Stomach (tissue), 9 donors: ENCODE data around the gene ATXN10. TPM values are rescaled to one million over a fixed set of nuclear protein-coding genes. Genes with fewer than 3 reads are reported as not detected.

Experiments used
- DNase-seq, 2 donors: peaks; one replicate each; pipeline versions ENCODE4 v3.0.0 to v3.0.0-alpha.2; 2013 to 2019
- H3K27ac ChIP-seq, 5 donors: fragments of 200-600 bp in 4 of 5; sonication (generic) in 4 of 5; one replicate each; pipeline ENCODE4 v1.5.1; 2013 to 2019; ENCODE audit warnings: mild to moderate bottlenecking in 1 of 5, moderate library complexity in 1 of 5
- H3K27me3 ChIP-seq, 3 donors: fragments of 200-600 bp; sonication (generic); one replicate each; pipeline ENCODE4 v1.5.1; 2017 to 2019; ENCODE audit warnings: mixed run types in 1 of 3
- H3K36me3 ChIP-seq, 4 donors: fragments of 200-600 bp; sonication (generic); 1 replicate in 3 of 4; 2 replicates in 1 of 4; pipeline ENCODE4 v1.5.1; 2016 to 2019
- H3K4me1 ChIP-seq, 4 donors: fragments of 200-600 bp; sonication (generic); one replicate each; pipeline ENCODE4 v1.5.1; 2016 to 2019
- H3K4me3 ChIP-seq, 4 donors: fragments of 200-600 bp; sonication (generic) in 3 of 4; one replicate each; pipeline ENCODE4 v1.5.1; 2016 to 2019; ENCODE audit warnings: mild to moderate bottlenecking in 1 of 4
- H3K9me3 ChIP-seq, 4 donors: fragments of 200-600 bp; sonication (generic); one replicate each; pipeline ENCODE4 v1.5.1; 2016 to 2019
- EP300 ChIP-seq: sonication (generic); formaldehyde crosslinking; IDR thresholded peaks from one replicate; pipeline ENCODE4 v1.6.1; 2017; ENCODE audit warnings: antibody characterized with exemption
- POLR2A ChIP-seq, 4 donors: fragments of 450-650 bp; IDR thresholded peaks; one replicate each; pipeline ENCODE4 v1.6.1; 2016; ENCODE audit warnings: antibody characterized with exemption in 4 of 4, control low read depth in 2 of 4, mild to moderate bottlenecking in 1 of 4, moderate library complexity in 1 of 4
- POLR2AphosphoS5 ChIP-seq, 3 donors: sonication (generic); formaldehyde crosslinking; IDR thresholded peaks; one replicate each; pipeline ENCODE4 v1.6.1; 2016; ENCODE audit warnings: antibody characterized with exemption in 3 of 3
- WGBS, 5 donors: extraction: QIAGEN DNeasy Blood & Tissue Kit in 3 of 5; methylation state at CpG; one replicate each; pipeline versions ENCODE4 v1.1.5 to v1.1.7; 2013 to 2018; 5-methylcytosine and 5-hydroxymethylcytosine counted together
- intact Hi-C: fragments of 100-400 bp; cut with DNase I; formaldehyde crosslinking; loops from one replicate; pipeline ENCODE4 v1.15.1; 2023; ENCODE audit warnings: low total_unique reads
- polyA plus RNA-seq, 3 donors: library from polyadenylated mRNA; stranded (reverse); fragments of 200-250 nt; gene quantifications; one replicate each; pipeline ENCODE4 v1.2.3, GENCODE V29; 2013
- total RNA-seq, 5 donors: library from RNA; depleted of rRNA; stranded (reverse); fragments of >200 nt; gene quantifications; one replicate each; pipeline versions ENCODE4 v1.1.0 to v1.2.3, GENCODE V29; 2014 to 2016
- TF ChIP-seq, protein P1 (sequence below), 7 experiments: fragments of 450-650 bp in 4 of 7; fragments of 200-600 bp in 3 of 7; sonication (generic) in 3 of 7; IDR thresholded peaks; one replicate each; pipeline ENCODE4 v1.5.1; 2016 to 2019; ENCODE audit warnings: antibody characterized with exemption in 7 of 7, control low read depth in 2 of 7, mild to moderate bottlenecking in 1 of 7
- donor health status: healthy with polysubstance abuse.
- donor health status: Bipolar disorder and iron deficiency.
- donor health status: healthy.

Gene ATXN10
- total and polyA plus RNA-seq, 8 donors = 36.5 to 171 (median 89.4) TPM

- Histone ChIP-seq H3K4me3 (no peak overlapping the region), H3K27me3 (peaks cover 0 to 74% (median 4%) of the 10 kb centered on the region in 3 donors), H3K27ac (no peak overlapping the region), H3K4me1 (peaks cover 8 to 29% (median 12%) of the 10 kb centered on the region in 4 donors), H3K36me3 (no peaks in the 10 kb centered on the region), H3K9me3 (no peaks in the 10 kb centered on the region)
- TF ChIP-seq EP300 (no peak), POLR2AphosphoS5 (IDR thresholded peaks at IDR 0.05) (no peak), POLR2A (IDR thresholded peaks at IDR 0.05) (no peak)
- TF ChIP-seq, protein P1, sequence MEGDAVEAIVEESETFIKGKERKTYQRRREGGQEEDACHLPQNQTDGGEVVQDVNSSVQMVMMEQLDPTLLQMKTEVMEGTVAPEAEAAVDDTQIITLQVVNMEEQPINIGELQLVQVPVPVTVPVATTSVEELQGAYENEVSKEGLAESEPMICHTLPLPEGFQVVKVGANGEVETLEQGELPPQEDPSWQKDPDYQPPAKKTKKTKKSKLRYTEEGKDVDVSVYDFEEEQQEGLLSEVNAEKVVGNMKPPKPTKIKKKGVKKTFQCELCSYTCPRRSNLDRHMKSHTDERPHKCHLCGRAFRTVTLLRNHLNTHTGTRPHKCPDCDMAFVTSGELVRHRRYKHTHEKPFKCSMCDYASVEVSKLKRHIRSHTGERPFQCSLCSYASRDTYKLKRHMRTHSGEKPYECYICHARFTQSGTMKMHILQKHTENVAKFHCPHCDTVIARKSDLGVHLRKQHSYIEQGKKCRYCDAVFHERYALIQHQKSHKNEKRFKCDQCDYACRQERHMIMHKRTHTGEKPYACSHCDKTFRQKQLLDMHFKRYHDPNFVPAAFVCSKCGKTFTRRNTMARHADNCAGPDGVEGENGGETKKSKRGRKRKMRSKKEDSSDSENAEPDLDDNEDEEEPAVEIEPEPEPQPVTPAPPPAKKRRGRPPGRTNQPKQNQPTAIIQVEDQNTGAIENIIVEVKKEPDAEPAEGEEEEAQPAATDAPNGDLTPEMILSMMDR (IDR thresholded peaks at IDR 0.05) = no peak
- intact Hi-C loops = no loop called here
- no peak for DNase-seq
- WGBS, 5 donors = 79 to 92% (median 82%) methylated on average over 7 of the region's 7 CpGs
These were observed 35.0 kb upstream of the ATXN10 start for GRCh38 chr22:45636683-45637082.

DNA sequence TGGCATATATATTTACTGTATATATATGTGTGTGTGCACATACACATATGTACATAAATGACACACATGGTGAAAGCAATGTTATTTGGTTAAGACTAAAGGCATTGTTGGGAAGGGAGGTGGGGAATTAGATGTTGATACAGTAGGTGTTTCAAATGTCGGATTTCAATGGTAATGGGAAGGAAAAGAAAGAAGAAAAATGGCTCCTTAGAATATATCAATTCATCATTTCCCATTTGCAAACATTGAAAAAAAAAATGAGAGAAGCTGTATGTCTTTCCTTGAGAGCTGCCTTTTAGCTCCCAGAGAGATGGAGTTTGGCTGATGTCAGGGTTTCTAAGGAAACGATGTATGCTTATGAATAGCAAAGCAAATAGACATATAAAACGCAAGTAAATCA is 33.4 kb upstream of the ATXN10 start:
- Histone ChIP-seq H3K27me3 (peaks cover 0 to 65% (median 7%) of the 10 kb centered on the region in 3 donors), H3K36me3 (no peaks in the 10 kb centered on the region), H3K9me3 (no peaks in the 10 kb centered on the region), H3K27ac (no peak overlapping the region), H3K4me3 (no peak overlapping the region), H3K4me1 (peaks cover 0 to 22% (median 12%) of the 10 kb centered on the region in 4 donors)
- no peak for DNase-seq
- no peak for TF ChIP-seq EP300
- TF ChIP-seq, protein P1 (IDR thresholded peaks at IDR 0.05) = no peak
- no peak for TF ChIP-seq POLR2A (IDR thresholded peaks at IDR 0.05)
- TF ChIP-seq POLR2AphosphoS5 (IDR thresholded peaks at IDR 0.05) = no peak
- intact Hi-C loops = no loop called here
- WGBS, 5 donors = 43 to 61% (median 48%) methylated on average over 3 of the region's 3 CpGs

DNA sequence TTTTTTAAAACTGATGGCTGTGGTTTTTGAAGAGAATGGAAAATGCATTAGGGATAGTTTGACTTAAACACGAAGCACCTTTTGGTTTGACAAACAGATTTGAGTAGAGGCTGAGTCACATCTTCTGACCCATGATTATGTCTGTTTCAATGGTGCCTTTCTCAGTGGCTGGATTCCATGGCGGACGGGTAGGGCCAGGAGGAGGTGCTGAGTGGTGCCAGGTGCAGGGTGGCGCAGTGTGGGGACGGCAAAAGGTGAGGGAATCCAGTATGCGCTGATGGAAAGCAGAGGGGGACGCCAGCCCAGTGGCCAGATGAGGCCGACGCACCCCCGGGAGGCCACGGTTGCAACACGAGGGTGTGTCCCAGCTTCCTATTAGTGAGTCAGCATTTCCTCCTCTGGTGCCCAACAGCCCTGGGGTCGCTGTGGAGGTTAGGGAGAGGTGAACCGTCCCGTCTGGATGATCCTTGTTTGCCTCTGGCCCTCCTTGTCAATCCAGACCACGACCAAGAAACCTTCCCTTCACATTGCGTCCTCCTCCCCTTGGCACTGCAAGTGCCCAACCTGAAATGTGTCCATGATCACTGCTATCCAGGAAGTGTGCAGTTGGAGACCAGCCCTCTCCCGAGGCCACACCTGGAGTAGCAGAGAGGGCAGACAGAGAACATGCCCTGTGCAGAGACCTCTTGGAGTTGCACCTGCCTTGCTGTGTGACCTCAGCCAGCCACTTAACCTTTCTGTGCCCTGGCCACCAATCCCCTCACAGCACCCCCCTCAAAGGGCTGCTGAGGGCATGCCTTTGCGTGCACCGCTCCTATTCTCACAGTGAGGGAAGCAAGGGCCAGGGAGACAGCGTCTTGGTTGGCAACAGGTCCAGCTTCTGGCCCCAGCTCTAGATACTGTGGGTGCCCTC is 32.5 kb upstream of the ATXN10 start:
- 44 to 53% (median 47%) methylated on average over 15 to 21 of the region's 21 CpGs for WGBS, 5 donors
- peaks cover under 1 to 61% (median 7%) of the 10 kb centered on the region in 3 donors for H3K27me3 ChIP-seq
- TF ChIP-seq, protein P1 (IDR thresholded peaks at IDR 0.05) = no peak
- TF ChIP-seq POLR2AphosphoS5 (IDR thresholded peaks at IDR 0.05) = peak in 2 of 3 donors; percentile 15 to 47
- peaks cover 0 to 22% (median 12%) of the 10 kb centered on the region in 4 donors for H3K4me1 ChIP-seq
- intact Hi-C loops = no loop called here
- DNase-seq = peak; percentile 59 to 70
- no peak overlapping the region for H3K4me3 ChIP-seq
- no peaks in the 10 kb centered on the region for H3K36me3 ChIP-seq
- H3K9me3 ChIP-seq = no peaks in the 10 kb centered on the region
- H3K27ac ChIP-seq = peak overlapping the region in 1 of 5 donors; percentile 16

DNA sequence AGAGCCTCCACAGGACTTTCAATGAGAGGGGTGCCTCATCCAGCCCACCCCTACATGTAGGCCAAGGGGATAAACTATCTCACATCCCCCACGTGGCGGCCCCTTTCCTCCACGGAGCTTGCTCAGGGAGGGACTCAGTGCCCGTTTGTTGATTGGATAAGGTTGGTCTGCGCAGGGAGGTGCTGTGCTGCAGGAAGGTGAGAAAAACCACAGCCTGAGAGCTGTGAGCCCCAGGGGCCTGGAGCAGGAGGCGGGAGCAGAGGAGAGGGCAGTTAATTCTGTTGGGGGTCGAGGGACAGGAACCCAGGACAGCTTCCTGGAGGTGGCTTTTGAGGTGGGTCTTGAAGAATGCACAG is 31.9 kb upstream of the ATXN10 start:
- H3K4me1 ChIP-seq = peaks cover 0 to 22% (median 12%) of the 10 kb centered on the region in 4 donors
- no peak overlapping the region for H3K4me3 ChIP-seq
- no peak for DNase-seq
- WGBS, 5 donors = 55 to 67% (median 62%) methylated on average over 7 of the region's 7 CpGs
- TF ChIP-seq EP300 = no peak
- TF ChIP-seq POLR2A (IDR thresholded peaks at IDR 0.05) = no peak
- no peak for TF ChIP-seq POLR2AphosphoS5 (IDR thresholded peaks at IDR 0.05)
- TF ChIP-seq, protein P1 (IDR thresholded peaks at IDR 0.05) = no peak
- H3K27me3 ChIP-seq = peaks cover 6 to 61% (median 7%) of the 10 kb centered on the region in 3 donors
- H3K27ac ChIP-seq = no peak overlapping the region
- intact Hi-C loops = loop anchor here (10.0 kb wide), 1 partner anchor 225 kb away; no protein-coding TSS in a partner anchor
- no peaks in the 10 kb centered on the region for H3K9me3 ChIP-seq
- H3K36me3 ChIP-seq = no peaks in the 10 kb centered on the region
